ENCODE results near the gene IFI27L1.
A peak's percentile ranks its signal among the peaks of the same experiment; 100 is the strongest.

IFI27L1 gene

DNA sequence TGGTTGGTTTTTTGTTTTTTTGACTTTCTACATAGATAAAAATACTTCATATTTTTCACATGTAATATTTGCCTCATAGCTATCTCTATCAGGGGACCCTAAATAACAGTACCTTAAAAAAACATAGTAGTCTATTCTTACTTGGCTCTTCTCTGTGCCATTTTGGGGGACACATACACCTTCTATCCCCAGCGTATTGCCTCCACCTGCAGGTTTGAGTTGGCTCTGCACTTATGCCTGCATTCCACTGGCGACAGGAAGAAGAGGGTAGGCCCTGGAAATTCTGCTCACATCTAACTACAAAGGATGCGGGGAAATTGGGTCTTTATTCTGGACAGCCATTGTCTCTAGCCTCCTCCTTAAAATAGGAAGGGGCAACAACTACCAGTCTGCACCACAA lies 62.1 kb downstream of the IFI27L1 start:
- ATAC-seq (replicated peaks) (no peak), DNase-seq (no peak)
- Mint-ChIP-seq H3K36me3 (ENCODE audit: insufficient read depth) (no peaks in the 10 kb centered on the region), H3K27me3 (peaks cover 4 to 5% of the 10 kb centered on the region in 2 donors), H3K27ac (no peak overlapping the region), H3K9me3 (no peaks in the 10 kb centered on the region), H3K4me1 (ENCODE audit: low read depth in 2 of 2) (peaks cover 13 to 15% of the 10 kb centered on the region in 2 donors), H3K4me3 (no peak overlapping the region)

DNA sequence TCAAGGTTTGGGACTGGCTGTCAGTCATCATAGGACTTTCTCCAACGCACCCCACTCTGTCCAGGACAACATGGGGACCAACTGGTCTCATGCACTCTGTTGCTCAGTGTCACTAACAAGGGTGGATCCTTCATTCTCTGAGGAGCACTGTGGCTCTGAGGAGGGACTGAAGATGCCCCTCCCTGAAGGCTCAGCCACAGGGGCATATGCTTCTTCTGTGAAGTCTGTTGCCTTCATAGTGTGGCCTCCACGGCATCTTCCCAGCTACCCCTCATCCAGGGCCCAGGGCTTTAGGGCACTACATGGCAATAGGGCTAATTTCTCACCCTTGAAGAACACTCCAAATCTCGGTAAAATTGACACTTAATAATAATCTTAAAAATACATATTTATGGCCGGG lies 62.6 kb downstream of the IFI27L1 start:
- Mint-ChIP-seq H3K27ac (no peak overlapping the region), H3K9me3 (no peaks in the 10 kb centered on the region), H3K27me3 (peaks cover 4 to 5% of the 10 kb centered on the region in 2 donors), H3K4me1 (ENCODE audit: low read depth in 2 of 2) (peaks cover 13 to 15% of the 10 kb centered on the region in 2 donors), H3K4me3 (no peak overlapping the region), H3K36me3 (ENCODE audit: insufficient read depth) (no peaks in the 10 kb centered on the region)
- DNase-seq = no peak
- no peak for ATAC-seq (replicated peaks)

DNA sequence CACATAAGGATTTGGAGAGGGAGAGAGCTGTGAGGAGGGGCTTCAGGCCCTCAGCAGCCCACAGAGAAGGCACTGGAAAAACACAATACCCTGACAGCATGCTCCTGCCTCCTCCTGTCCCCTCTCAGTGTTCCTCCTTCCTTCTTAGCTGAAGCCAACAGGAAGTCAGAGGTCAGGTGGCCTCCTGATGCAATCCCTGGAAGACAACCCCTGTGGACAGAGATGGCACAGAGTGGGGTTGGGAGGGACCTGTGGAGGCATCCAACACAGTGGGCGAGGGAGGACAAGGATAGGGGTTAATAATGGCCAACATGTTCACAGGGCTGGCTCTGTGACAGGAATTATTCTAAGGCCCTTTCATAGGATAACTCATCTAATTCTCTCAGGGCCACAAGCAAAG lies 63.7 kb downstream of the IFI27L1 start:
- Mint-ChIP-seq H3K27ac (no peak overlapping the region), H3K4me3 (no peak overlapping the region), H3K27me3 (peaks cover 0 to under 1% of the 10 kb centered on the region in 2 donors), H3K9me3 (no peaks in the 10 kb centered on the region), H3K36me3 (ENCODE audit: insufficient read depth) (no peaks in the 10 kb centered on the region), H3K4me1 (ENCODE audit: low read depth in 2 of 2) (peaks cover 13 to 15% of the 10 kb centered on the region in 2 donors)
- ATAC-seq (replicated peaks) (no peak), DNase-seq (no peak)

DNA sequence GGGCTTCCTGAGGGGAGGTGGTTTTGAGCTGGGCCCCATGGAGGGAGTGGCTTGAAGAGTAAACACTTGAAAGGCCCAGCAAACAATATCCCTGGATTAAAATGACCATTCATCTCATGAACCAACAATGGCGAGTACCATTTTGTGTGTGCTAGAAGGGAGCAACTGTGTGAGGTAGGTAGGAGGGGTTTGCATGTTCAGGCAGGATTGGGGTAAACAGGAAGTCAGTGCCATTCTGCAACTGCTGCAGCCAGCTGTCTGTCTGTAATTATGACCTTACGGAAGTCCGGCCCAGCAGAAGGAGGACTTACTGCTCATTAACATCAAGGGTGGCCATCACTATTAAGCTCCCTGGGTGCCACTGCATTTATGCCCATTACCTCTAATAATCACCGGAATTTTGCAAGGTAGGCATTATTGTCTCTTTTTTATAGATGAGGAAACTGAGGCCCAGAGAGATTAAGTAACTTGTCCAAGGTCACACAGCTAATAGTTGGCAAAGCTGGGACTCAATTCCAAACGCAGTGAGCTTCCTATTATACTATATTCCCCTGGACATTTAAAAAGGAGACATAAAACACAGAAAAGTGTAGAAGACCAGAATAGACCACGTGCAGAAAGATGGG lies 64.9 kb downstream of the IFI27L1 start:
- H3K36me3 Mint-ChIP-seq (ENCODE audit: insufficient read depth) = no peaks in the 10 kb centered on the region
- DNase-seq = no peak
- peaks cover 3 to 13% of the 10 kb centered on the region in 2 donors for H3K27me3 Mint-ChIP-seq
- H3K4me1 Mint-ChIP-seq (ENCODE audit: low read depth in 2 of 2) = peaks cover 13 to 15% of the 10 kb centered on the region in 2 donors
- no peaks in the 10 kb centered on the region for H3K9me3 Mint-ChIP-seq
- H3K27ac Mint-ChIP-seq = peak overlapping the region in 1 of 2 donors; percentile 16
- H3K4me3 Mint-ChIP-seq = peak overlapping the region in 1 of 2 donors; percentile 15
- no peak for ATAC-seq (replicated peaks)

All from effector memory CD8-positive, alpha-beta T cell (primary cell).